ENCODE results near the gene FRS2.

DNA sequence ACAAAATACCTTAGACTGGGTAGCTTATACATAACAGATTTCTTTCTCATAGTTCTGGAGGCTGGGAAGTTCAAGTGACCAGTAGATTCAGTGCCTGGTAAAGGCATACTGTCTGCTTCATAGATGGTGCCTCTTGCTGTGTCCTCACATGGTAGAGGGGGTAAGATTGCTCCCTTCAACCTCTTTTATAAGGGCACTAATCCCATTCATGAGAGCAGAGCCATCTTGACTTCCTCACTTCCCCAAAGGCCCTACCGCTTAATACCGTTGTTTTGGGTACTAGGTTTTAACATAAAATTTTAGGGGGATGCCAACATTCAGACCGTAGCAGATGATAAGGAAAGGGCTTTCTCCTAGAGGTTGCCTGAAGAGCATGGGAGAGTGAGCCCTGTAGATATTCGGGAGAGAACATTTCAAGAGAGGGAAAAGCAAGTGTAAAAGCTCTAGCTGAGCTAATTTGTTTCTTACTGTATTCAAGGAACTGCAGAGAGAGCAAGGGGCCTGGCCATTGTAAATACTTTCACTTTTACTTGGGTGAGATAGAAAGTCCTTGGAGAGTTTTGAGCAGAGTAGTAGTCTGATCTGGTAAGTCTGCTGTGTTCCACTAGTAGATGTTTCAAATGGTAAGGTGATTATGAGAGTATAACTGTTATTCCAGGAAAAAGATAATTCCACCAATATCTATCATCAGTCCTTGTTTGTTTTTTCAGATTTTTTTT is 27.3 kb downstream of the FRS2 start:
- TF ChIP-seq POLR2AphosphoS5 (IDR thresholded peaks at IDR 0.05; ENCODE audit: borderline replicate concordance, low read depth, low read length) (no peak), EZH2 (IDR thresholded peaks at IDR 0.05) (no peak), FOXP2 (optimal IDR thresholded peaks at IDR 0.05; ENCODE audit: control extremely low read depth, extremely low read length, insufficient read depth) (no peak)
